Lower lobe of right lung (tissue), 2 donors: ENCODE measurements around the gene PPP2R3B. TPM values are rescaled to one million over a fixed set of nuclear protein-coding genes. Genes with fewer than 3 reads are reported as not detected.
"Not testable (repeated sequence)": the region's sequence is repeated elsewhere in the genome, so short reads cannot be mapped to it uniquely, and the experiment has no call there.

Experiments
- ATAC-seq, 2 donors: fragments of 200-7000 bp; cut with Tn5 transposase; one replicate each; pipeline ENCODE4 v1.9.1; 2020 to 2022; ENCODE audit warnings: mild to moderate bottlenecking in 2 of 2, moderate library complexity in 2 of 2
- DNase-seq: peaks from one replicate; pipeline ENCODE4 v3.0.0-alpha.2; 2020
- H3K27ac ChIP-seq: fragments of 200-600 bp; one replicate; pipeline ENCODE4 v1.8.0; 2022
- H3K27me3 ChIP-seq: fragments of 200-600 bp; one replicate; pipeline ENCODE4 v1.8.0; 2022; ENCODE audit warnings: low read depth
- H3K36me3 ChIP-seq: fragments of 200-600 bp; one replicate; pipeline ENCODE4 v1.8.0; 2022; ENCODE audit warnings: mild to moderate bottlenecking
- H3K4me1 ChIP-seq: fragments of 200-600 bp; one replicate; pipeline ENCODE4 v1.8.0; 2022
- H3K4me3 ChIP-seq: fragments of 200-600 bp; one replicate; pipeline ENCODE4 v1.8.0; 2022; ENCODE audit warnings: mild to moderate bottlenecking
- H3K9me3 ChIP-seq: fragments of 200-600 bp; one replicate; pipeline ENCODE4 v1.8.0; 2022
- CTCF ChIP-seq: fragments of 200-600 bp; IDR thresholded peaks from one replicate; pipeline ENCODE4 v1.8.0; 2022; ENCODE audit warnings: antibody characterized with exemption, mild to moderate bottlenecking
- intact Hi-C: fragments of 100-400 bp; cut with DNase I; formaldehyde crosslinking; loops from one replicate; pipeline ENCODE4 v1.11.0; 2022
- total RNA-seq: library from RNA; stranded (reverse); fragmentation: NEBNext Ultra II Directional; extraction: Animal tissue kit (Norgen Biotek cat#: 25700); gene quantifications from one replicate; pipeline ENCODE4 v1.2.1, GENCODE V29; 2021
- donor health status: DM: no; HTN: yes; CAD: no; lungs with severe emphysema.

PPP2R3B gene
- total RNA-seq, 1 donor from 2014 or later = 11.2 TPM

DNA sequence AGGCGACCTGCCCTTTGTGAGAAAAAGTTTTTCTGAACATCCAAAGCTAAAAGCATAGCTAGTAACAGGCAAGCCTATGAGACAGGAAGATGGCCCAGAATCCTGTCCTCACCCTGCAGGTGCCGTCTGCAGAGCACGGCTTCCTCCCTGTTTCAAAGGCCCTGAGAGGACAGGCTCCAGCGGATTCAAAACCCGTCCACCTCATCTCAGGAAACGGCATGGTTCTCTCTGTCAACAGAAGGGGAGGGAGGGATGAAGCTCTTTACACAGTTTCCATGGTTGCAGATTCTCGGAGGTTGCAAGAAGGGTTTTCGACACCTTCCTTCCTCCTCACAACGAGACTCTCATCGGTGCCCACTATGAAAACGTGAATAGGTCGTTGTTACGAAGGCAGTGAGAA, 8.3 kb downstream of the PPP2R3B start:
- Histone ChIP-seq H3K9me3 (no peaks in the 10 kb centered on the region), H3K27ac (no peak overlapping the region), H3K4me1 (peaks cover 11% of the 10 kb centered on the region), H3K36me3 (no peaks in the 10 kb centered on the region), H3K4me3 (no peak overlapping the region), H3K27me3 (peaks cover 25% of the 10 kb centered on the region)
- ATAC-seq (no peak), DNase-seq (no peak)
- TF ChIP-seq CTCF = no peak
- intact Hi-C loops = no loop called here

DNA sequence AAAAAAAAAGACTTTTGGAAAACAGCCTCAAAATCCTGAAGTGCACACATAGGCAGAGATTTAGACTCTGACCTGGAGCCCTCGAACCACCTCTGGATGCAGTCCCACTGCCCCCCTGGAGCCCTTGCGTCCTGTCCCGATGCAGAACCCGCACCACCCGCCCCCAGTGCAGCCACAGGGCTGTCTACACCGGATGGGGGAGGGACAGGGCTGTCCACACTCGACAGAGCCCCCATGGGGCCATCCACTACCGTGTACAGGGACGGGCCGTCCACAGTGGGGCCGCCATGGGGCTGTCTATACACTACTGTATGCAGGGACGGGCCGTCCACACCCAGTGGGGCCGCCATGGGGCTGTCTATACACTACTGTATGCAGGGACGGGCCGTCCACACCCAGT, 10.5 kb downstream of the PPP2R3B start:
- Histone ChIP-seq H3K4me1 (peaks cover 18% of the 10 kb centered on the region), H3K27me3 (peaks cover 43% of the 10 kb centered on the region)
- intact Hi-C loops, H3K4me3 ChIP-seq, H3K36me3 ChIP-seq, DNase-seq, H3K27ac ChIP-seq, H3K9me3 ChIP-seq, ATAC-seq: not testable (repeated sequence)

DNA sequence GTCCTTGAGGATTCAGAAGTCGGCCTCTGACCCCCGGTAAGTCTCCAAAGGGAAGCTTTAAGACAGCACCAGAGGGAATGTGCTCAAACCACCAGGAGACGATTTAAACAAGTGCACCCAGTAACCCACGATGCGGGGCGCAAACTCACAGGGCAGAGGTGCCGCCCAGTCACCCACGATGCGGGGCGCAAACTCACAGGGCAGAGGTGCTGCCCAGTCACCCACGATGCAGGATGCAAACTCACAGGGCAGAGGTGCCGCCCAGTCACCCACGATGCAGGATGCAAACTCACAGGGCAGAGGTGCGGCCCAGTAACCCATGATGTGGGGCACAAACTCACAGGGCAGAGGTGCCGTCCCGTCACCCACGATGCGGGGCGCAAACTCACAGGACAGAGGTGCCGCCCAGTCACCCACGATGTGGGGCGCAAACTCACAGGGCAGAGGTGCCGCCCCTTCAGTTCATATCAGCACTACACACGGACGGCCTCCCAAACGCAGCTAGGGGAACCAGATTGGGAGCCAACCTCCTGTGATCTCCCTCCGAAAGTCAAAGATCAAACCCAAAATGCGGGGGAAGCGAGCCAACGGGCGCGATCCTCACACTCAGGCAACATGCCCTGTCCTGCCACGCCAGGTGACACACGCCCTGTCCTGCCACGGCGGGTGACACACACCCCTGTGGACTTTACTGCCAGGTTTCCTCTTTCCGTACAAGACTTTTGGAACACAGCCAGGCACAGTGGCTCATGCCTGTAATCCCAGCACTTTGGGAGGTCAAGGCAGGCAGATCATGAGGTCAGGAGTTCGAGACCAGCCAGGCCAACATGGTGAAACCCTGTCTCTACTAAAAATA, 11.3 kb downstream of the PPP2R3B start:
- intact Hi-C loops = no loop called here
- DNase-seq (no peak), ATAC-seq (no peak)
- Histone ChIP-seq H3K4me1 (peaks cover 18% of the 10 kb centered on the region), H3K36me3 (no peaks in the 10 kb centered on the region), H3K9me3 (no peaks in the 10 kb centered on the region), H3K4me3 (no peak overlapping the region), H3K27ac (no peak overlapping the region), H3K27me3 (peaks cover 50% of the 10 kb centered on the region)
- no peak for TF ChIP-seq CTCF

- no peak for TF ChIP-seq CTCF
- H3K27me3 ChIP-seq = peaks cover 50% of the 10 kb centered on the region
- H3K36me3 ChIP-seq = no peaks in the 10 kb centered on the region
- no peak for DNase-seq
- no peak overlapping the region for H3K27ac ChIP-seq
- H3K4me3 ChIP-seq = no peak overlapping the region
- intact Hi-C loops = no loop called here
- no peak for ATAC-seq
- no peaks in the 10 kb centered on the region for H3K9me3 ChIP-seq
- peaks cover 18% of the 10 kb centered on the region for H3K4me1 ChIP-seq
These were observed 12.1 kb downstream of the PPP2R3B start for GRCh38 chrX:374596-374995.

- Histone ChIP-seq H3K36me3 (no peaks in the 10 kb centered on the region), H3K9me3 (no peaks in the 10 kb centered on the region), H3K4me1 (peaks cover 18% of the 10 kb centered on the region), H3K4me3 (peak overlapping the region; percentile 47), H3K27me3 (peaks cover 50% of the 10 kb centered on the region), H3K27ac (no peak overlapping the region)
- intact Hi-C loops = no loop called here
- DNase-seq = no peak
- TF ChIP-seq CTCF = no peak
- peak; percentile 48 to 57 for ATAC-seq
These were observed 12.9 kb downstream of the PPP2R3B start for GRCh38 chrX:373641-374471.
